Stimulated activated CD4-positive, alpha-beta T cell treated with anti-CD3 and anti-CD28 coated beads, TNF-alpha, amount 100 ng/mL, for 48 hours (primary cell): Measurements from ENCODE around the gene TMEM225.
"Not testable (repeated sequence)": the region's sequence is repeated elsewhere in the genome, so short reads cannot be mapped to it uniquely, and the experiment has no call there.

Source experiments
- DNase-seq, 3 donors: peaks; one replicate each; pipeline ENCODE4 v3.0.0-alpha.2; 2020; ENCODE audit warnings: low read depth in 3 of 3

TMEM225 gene, protein sequence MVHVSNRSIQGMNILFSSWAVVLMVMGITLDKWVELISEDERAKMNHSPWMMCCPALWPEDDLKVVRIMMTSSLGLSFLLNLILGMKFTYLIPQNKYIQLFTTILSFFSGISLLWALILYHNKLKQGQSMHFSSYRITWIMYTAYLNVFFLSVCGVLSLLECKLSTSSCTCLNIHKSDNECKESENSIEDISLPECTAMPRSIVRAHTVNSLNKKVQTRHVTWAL

DNA sequence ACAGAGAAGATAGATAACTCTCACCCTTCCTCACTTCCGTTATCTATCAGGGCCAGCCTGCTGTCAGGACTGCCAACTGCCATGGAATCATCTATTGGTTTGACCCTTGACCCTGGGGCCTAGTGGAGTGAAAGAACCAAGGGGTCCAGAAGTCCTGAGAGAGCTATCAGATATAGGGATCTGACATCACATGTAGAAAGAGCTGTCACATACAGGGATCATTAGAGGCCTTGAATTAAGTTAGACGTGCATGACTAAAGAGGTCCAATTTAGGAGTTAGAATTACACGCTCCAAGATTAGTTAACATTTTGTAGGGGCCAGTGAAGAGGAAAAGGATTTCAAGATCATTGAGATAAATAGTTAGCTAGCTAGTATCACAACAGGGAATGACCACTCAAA lies at the start of gene TMEM225:
TSS of gene TMEM225 (minus strand) at position 101 of the 400 bp plus-strand sequence. CDS start 245 bp downstream, outside the sequence.
- DNase-seq: no peak

GRCh38 chr11:123924027-123924426 lies 38.6 kb upstream of the TMEM225 start:
- DNase-seq: no peak

DNA sequence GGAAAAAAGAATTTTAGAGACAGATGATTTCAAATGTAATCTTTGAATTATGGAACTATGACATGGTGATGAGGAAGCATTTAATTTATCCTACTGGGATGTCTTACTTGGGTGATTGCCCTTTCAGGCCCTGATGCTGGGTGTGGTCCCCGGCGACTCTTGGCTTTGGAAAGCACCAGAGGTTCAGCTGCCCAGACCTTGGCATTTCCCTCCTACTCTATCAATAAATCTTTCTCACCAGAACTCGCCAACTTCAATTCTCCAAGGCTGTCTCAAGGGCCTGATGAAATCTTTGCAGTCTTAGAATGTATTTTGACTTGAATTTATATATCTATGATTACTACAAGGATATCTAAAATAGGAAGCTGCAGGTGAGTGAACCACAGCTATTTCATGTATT lies 35.5 kb upstream of the TMEM225 start:
- DNase-seq: no peak

GRCh38 chr11:123905826-123906225 lies 20.4 kb upstream of the TMEM225 start:
- no peak for DNase-seq

DNA sequence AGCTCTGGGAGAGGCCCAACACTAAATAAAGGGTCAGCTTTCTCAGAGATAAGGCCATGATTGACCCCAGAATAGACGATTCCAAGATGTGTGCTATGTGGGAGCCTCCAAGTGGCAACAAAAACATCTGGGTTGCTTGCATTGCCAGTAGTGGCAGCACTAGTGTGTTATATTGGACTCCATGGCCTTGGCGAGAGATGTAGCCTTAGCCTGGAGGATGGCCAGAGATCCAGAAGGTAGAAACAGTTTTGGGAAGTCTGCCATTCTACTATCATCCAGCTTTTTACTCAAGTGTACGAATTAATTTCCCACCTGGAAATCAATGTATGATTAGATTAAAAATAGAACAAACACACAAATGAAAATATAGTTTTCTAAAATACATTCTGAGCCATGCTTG lies 19.5 kb upstream of the TMEM225 start:
- no peak for DNase-seq

DNA sequence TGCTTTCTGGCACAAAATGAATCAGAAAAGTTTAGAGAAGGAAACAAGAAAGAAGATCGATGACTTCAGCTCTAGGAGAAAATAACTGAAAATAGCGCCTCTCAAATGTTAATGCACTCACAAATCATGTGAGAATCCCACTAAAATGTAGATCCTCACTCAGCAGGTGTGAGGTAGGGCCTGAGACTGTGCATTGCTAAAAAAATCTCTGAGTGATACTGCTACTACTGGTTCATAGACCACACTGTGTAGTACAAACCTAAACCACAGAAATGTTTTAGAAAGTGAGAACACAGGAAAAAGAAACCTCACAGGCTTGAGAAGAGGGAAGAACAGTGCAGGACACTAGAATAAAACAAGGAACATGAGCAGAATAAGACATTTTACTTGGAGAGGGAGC lies 18.5 kb upstream of the TMEM225 start:
- DNase-seq: no peak

DNA sequence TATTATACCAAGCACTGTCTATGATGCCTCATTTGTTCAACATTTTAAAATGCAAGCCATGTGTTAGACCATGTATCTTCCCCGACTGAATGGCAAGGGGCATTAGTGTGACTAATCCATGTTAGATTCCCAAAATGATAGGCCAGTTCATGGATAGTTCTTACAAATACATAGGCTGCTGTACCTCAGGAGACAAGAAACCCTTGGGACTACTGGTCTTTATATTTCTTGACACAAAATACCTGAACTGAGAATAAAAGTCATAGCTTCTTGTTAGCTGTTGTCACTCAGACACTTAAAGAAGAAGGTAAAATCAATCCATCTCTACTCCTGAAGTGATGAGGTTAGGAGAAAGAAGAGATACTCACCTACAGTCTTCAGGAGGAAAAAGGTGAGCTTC lies 16.4 kb upstream of the TMEM225 start, which contains the start of gene OR8D4:
TSS of gene OR8D4 (plus strand) at position 301 of the 400 bp plus-strand sequence. CDS start 4,265 bp downstream, outside the sequence.
- no peak for DNase-seq

GRCh38 chr11:123899792-123900191 lies 14.3 kb upstream of the TMEM225 start:
- DNase-seq: no peak

DNA sequence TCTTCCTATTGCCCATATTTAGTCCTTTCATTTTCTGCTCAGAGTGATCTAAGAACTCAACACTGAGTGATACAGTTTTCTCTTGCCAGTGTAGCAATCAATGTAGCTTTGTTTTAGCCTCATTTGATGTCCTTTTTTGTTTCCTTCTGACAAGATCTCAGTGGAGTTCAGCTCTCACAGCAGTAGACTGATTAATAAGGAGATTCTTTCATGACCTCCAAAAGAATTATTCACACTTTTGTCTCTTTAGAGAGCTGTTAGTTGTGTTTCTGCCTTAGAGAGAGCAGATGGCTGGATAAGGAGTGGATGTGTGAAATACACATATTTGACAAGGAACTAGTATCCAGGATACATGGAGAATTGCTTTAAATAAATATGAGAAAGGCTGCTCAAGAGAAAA lies 6.6 kb upstream of the TMEM225 start:
- no peak for DNase-seq

DNA sequence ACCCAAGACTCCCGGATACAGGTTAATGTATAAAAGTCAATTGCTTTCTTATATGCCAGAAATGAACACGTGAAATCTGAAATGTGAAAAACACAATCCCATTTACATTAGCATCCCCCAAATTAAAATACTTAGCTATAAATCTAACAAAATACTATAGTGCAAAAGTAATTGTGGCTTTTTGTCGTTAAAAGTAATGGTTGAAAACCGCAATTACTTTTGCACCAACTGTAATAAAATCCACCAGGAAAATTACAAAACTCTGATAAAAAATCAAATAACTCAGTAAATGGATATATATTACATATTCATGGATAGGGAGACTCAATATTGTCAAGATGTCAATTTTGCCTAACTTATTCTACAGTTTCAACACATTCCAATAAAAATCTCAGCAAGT lies 4.6 kb downstream of the TMEM225 start:
- DNase-seq: no peak

DNA sequence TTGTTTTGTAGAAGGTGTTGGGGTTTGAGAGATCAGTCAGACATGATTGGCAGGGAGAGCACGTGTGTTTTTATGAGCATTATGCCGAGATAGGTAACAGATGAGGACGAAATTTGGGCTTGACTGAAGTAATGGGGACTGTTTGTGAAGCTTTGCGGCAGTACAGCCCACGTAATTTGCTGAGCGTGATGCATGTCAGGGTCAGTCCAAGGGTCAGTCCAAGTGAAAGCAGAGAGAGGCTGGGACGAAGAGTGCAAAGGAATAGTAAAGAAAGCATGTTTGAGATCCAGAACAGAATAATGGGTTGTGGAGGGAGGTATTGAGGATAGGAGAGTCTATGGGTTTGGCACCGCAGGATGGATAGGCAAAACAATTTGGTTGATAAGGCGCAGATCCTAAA lies 17.7 kb downstream of the TMEM225 start:
- DNase-seq: not testable (repeated sequence)

DNA sequence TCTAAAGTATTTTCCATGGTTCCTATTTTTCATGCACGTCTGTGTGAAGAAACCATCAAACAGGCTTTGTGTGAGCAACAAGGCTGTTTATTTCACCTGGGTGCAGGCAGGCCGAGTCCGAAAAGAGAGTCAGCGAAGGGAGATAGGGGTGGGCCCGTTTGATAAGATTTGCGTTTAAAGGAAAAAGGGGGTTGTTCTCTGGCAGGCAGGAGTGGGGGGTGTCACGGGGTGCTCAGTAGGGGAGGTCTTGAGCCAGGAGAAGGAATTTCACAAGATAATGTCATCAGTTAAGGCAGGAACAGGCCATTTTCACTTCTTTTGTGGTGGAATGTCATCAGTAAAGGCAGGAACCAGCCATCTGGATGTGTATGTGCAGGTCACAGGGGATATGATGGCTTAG lies 20.2 kb downstream of the TMEM225 start:
- not testable (repeated sequence) for DNase-seq

DNA sequence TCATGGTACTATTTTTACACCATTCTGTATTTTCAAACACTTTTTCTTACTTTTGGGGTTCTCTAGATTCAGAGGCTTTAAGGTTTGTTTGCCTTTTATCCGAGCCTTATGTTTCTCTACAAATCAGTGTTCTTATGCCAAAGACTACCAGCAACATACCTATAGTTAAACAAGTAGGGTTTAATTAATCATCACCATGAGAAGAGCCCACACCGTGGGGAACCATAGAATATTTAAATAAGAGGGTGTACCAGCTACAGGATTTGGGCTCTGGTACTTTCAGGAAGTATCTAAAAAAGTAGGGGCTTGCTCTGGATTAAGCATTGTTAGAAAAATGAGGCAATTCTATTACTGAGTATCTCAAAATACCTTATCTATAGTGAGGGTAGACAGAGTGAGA lies 25.7 kb downstream of the TMEM225 start:
- DNase-seq: no peak

GRCh38 chr11:123856444-123856843 lies 29.0 kb downstream of the TMEM225 start:
- no peak for DNase-seq

- no peak for DNase-seq
Observed at GRCh38 chr11:123853038-123853437, 32.4 kb downstream of the TMEM225 start.

DNA sequence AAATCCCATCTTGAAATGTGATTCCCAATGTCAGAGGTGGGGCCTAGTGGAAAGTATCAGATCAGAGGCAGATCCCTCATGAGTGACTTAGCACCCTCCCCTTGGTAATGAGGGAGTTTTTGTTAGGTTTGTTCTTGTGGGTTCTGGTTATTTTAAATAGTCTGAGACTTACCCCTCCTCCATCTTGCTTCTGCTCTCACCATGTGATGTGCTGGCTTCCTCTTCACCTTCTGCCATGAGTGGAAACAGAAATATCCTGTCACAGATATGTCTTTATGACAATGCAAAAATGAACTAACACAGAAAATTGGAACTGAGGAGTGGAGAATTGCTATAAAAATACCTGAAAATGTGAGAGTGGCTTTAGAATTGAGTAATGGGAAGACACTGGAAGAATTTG lies 33.1 kb downstream of the TMEM225 start:
- no peak for DNase-seq

DNA sequence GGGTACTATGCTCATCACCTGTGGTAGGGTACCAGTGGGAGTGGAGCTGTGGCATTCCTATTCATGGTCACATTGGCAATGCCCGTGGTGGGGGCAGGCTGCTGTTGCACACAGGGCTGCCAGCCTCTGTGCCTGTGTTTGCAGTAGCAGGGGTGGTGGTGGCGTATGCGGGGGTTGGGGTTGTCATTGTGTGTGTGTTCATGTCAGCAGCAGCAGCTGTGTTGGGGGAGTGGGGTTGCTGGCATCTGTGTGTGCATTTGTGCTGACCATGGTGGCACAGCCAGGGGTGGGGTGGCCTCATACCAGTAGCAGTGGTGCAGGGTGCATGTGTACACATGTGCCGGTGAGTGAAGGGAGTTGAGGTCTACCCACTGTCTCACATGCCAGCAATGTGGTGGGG lies 34.4 kb downstream of the TMEM225 start:
- DNase-seq: no peak

GRCh38 chr11:123841174-123841573 lies 44.3 kb downstream of the TMEM225 start:
- no peak for DNase-seq

- no peak for DNase-seq
Observed at GRCh38 chr11:123839131-123839530, 46.3 kb downstream of the TMEM225 start.

DNA sequence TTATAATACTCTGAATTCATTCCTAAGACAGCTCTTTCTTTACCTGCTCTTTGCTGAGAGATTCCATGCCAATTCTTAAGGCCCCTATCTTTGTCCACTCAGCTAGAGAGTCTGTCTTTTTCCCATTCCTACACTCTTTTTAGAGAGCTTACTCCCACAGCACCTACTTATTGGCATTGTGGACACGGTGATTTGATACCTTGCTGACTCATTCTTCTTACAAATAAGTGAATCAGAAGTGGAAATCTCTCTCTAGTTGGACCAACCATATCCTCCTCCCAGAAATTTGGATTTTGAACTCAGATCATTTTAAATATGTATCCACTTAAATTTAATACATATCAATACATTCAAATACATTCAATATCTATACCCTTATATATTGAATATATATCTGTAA lies 46.8 kb downstream of the TMEM225 start:
- no peak for DNase-seq

GRCh38 chr11:123838199-123838598 lies 47.3 kb downstream of the TMEM225 start:
- no peak for DNase-seq

GRCh38 chr11:123833095-123833494 lies 52.4 kb downstream of the TMEM225 start:
- no peak for DNase-seq
